Measurements from ENCODE around the gene SLITRK1.

DNA sequence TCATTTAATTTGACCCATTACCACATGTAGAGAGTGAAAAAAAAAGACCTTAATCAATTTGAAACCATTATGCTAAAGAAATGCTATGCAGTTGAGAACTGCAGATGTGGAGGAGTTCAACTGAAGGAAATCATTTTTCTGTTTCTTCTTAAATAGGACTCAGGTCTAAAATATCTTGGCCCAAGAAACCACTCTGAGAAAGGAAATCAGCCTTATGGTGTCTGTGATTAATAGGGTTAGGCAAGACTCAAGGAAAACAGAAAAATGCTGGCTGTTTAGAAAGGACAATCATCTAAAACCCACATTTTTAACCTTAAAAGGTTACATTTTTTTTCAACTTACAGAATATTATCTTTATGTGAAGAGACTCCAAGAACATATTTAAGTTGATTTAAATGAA is 1.9 kb upstream of the SLITRK1 start:
- TF ChIP-seq, protein P1, sequence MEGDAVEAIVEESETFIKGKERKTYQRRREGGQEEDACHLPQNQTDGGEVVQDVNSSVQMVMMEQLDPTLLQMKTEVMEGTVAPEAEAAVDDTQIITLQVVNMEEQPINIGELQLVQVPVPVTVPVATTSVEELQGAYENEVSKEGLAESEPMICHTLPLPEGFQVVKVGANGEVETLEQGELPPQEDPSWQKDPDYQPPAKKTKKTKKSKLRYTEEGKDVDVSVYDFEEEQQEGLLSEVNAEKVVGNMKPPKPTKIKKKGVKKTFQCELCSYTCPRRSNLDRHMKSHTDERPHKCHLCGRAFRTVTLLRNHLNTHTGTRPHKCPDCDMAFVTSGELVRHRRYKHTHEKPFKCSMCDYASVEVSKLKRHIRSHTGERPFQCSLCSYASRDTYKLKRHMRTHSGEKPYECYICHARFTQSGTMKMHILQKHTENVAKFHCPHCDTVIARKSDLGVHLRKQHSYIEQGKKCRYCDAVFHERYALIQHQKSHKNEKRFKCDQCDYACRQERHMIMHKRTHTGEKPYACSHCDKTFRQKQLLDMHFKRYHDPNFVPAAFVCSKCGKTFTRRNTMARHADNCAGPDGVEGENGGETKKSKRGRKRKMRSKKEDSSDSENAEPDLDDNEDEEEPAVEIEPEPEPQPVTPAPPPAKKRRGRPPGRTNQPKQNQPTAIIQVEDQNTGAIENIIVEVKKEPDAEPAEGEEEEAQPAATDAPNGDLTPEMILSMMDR (IDR thresholded peaks at IDR 0.05), result no peak
- TF ChIP-seq, protein P2, sequence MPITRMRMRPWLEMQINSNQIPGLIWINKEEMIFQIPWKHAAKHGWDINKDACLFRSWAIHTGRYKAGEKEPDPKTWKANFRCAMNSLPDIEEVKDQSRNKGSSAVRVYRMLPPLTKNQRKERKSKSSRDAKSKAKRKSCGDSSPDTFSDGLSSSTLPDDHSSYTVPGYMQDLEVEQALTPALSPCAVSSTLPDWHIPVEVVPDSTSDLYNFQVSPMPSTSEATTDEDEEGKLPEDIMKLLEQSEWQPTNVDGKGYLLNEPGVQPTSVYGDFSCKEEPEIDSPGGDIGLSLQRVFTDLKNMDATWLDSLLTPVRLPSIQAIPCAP (CRISPR knock-in tag; IDR thresholded peaks at IDR 0.05), result no peak
- TF ChIP-seq, protein P3, sequence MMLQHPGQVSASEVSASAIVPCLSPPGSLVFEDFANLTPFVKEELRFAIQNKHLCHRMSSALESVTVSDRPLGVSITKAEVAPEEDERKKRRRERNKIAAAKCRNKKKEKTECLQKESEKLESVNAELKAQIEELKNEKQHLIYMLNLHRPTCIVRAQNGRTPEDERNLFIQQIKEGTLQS (CRISPR knock-in tag; conservative IDR thresholded peaks at IDR 0.05), result no peak

Data from WTC11 (cell line).